ENCODE measurements around the gene MYO9B. TPM values are rescaled to one million over a fixed set of nuclear protein-coding genes. Genes with fewer than 3 reads are reported as not detected.

MYO9B gene
- total RNA-seq, 1 experiment from 2014 or later, result 74.6 TPM

- Histone ChIP-seq H3K4me3 (replicated peaks in 1 of 2; ENCODE audit: low read depth in 1 of 2, low read length in 2 of 2) (no peak overlapping the region), H2AFZ (ENCODE audit: low read depth, low read length, poor library complexity, severe bottlenecking) (no peak overlapping the region), H3K79me2 (ENCODE audit: insufficient read depth, low read length) (peaks cover 15% of the 10 kb centered on the region; the same call in 1 of the 2 replicates), H3K4me2 (ENCODE audit: low read length) (no peak overlapping the region), H3K9me2 (ENCODE audit: insufficient read depth) (no peaks in the 10 kb centered on the region), H3K27me3 (ENCODE audit: insufficient read depth, low read length) (no peaks in the 10 kb centered on the region), H3K36me3 (ENCODE audit: control insufficient read depth in 1 of 2, insufficient read depth in 2 of 2, low read length in 2 of 2) (peaks cover 0 to 3% of the 10 kb centered on the region in 2 experiments; a peak in 1 of 4 replicates), H3K4me1 (ENCODE audit: control insufficient read depth in 1 of 2, insufficient read depth in 2 of 2, low read length in 2 of 2) (peaks cover 11 to 20% of the 10 kb centered on the region in 2 experiments), H4K20me1 (ENCODE audit: insufficient read depth) (no peaks in the 10 kb centered on the region), H3K9me3 (ENCODE audit: control insufficient read depth in 1 of 2, insufficient read depth in 1 of 2, low read depth in 1 of 2, low read length in 2 of 2) (no peaks in the 10 kb centered on the region), H3K9ac (ENCODE audit: low read length) (no peak overlapping the region), H3K27ac (ENCODE audit: low read depth, low read length) (no peak overlapping the region)
- no peak for DNase-seq (ENCODE audit: low read depth, low spot score)
- RAD21 ChIA-PET (ENCODE audit: low non-redundant PET in 1 of 2, low total read pairs in 2 of 2, uncharacterized antibody in 2 of 2, unreplicated experiment in 2 of 2), result no interaction called here
- TF ChIP-seq RAD21 (IDR thresholded peaks at IDR 0.05; ENCODE audit: low read depth) (no peak), ATF3 (IDR thresholded peaks at IDR 0.05) (no peak), FOSL1 (IDR thresholded peaks at IDR 0.05; ENCODE audit: low read depth) (no peak), CEBPB (IDR thresholded peaks at IDR 0.05; ENCODE audit: low read depth) (no peak), SP1 (IDR thresholded peaks at IDR 0.05; ENCODE audit: low read depth) (no peak), ELF1 (IDR thresholded peaks at IDR 0.05; ENCODE audit: borderline replicate concordance, low read depth) (no peak), EZH2 (IDR thresholded peaks at IDR 0.05) (no peak), ZFX (IDR thresholded peaks at IDR 0.05) (no peak), POLR2A (IDR thresholded peaks at IDR 0.05; ENCODE audit: borderline replicate concordance, extremely low read depth, insufficient read depth, insufficient read length) (no peak), ZBTB33 (IDR thresholded peaks at IDR 0.05; ENCODE audit: extremely low read depth, insufficient replicate concordance, low read length) (no peak), EZH2phosphoT487 (IDR thresholded peaks at IDR 0.05; ENCODE audit: borderline replicate concordance) (no peak)
- ATAC-seq, result no peak
- intact Hi-C loops (cut with micrococcal nuclease), result no loop called here
- no TSS peak for BruUV-seq (replicated peaks)
- CTCF ChIA-PET, result no interaction called here
- POLR2A ChIA-PET, result no interaction called here
These were observed 50.4 kb downstream of the MYO9B start for GRCh38 chr19:17125728-17126677.

All from HCT116 (cell line).